HUDEP-2 (cell line): ENCODE measurements around the gene NDUFS7.
"Not testable (repeated sequence)": the region's sequence is repeated elsewhere in the genome, so short reads cannot be mapped to it uniquely, and the experiment has no call there.

Source experiments
- DNase-seq, 76 experiments: peaks; one replicate each; lab custom pipeline; 2025; ENCODE audit not compliant: unreplicated experiment in 76 of 76; lab: John Stamatoyannopoulos, UW

The NDUFS7 gene

GRCh38 chr19:1416014-1416841 is 32.5 kb downstream of the NDUFS7 start:
- no peak for DNase-seq

GRCh38 chr19:1417145-1417544 is 33.4 kb downstream of the NDUFS7 start:
- DNase-seq, result no peak

GRCh38 chr19:1417681-1418495 is 34.2 kb downstream of the NDUFS7 start:
- DNase-seq, result no peak

DNA sequence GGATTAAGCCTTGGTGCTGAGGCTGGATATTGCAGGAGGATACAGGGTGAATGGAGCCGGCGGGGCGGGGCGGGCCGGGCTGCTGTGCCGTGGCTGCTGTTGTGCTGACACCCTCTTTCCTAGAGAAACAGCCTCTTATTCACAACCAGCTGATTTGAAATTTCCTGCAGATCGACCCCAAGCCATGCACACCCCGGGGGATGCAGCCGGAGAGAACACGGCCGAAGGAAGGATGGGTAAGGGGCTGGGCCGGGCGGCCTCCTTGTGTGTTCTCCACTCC is 34.7 kb downstream of the NDUFS7 start:
- no peak for DNase-seq

DNA sequence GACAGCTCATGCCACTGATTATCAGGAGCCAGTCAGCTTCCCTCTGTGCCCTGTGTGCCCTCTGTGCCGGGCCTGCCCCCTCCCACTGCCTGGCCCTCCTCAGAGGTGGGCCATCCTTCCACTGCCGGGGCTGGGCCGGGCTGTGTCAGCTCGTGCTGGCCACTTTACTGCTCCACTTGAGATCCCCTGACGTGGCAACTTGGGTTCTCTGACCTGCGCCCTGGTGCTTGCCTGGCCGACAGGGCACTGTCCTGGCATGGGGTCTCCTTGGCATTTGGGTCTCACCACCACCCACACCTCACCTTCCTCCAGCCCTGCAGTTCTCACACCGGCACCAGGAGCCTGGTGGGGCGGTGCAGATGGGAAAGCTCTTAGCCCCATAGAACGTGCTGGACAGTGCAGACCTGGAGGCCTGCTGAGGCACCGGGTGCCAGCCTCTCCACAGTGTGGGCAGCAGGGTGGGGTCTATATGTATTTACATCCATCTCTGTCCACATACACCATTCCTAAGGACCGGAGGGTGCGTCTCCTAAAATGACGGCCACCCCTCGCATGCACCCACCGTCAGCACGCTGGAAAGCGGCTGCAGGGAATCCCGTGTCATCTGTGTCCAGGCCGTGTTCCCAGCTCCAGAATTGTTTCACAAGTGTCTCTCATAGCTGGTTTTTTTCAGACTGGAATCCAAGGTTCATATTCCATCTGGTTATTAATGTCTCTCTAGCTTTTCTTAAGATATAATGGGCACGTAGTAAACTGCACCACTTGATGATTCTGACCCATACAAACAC is 35.4 kb downstream of the NDUFS7 start:
- no peak for DNase-seq

- not testable (repeated sequence) for DNase-seq
Measured at GRCh38 chr19:1420085-1420484, 36.4 kb downstream of the NDUFS7 start.

- DNase-seq, result no peak
Measured at GRCh38 chr19:1420590-1420989, 36.9 kb downstream of the NDUFS7 start.

GRCh38 chr19:1421218-1421957 is 37.7 kb downstream of the NDUFS7 start:
- no peak for DNase-seq

DNA sequence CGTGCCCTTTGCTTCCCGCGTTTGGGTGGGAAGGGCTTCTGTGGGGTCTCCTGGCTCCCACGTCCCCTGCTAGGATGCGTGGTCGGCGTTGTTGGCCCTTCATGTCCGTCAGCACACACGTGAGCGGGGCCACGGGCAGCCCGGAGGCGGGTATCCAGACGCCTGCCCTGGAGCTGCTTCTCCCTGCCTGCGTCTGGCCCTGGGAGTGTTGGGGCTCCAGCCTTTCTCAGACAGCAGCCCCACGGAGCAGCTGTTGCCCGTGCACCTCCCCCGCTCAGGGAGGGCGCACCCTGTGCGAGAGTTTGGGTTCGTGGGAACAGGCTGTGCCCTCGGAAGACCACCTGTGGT is 38.2 kb downstream of the NDUFS7 start:
- DNase-seq, result no peak

GRCh38 chr19:1422360-1422759 is 38.7 kb downstream of the NDUFS7 start:
- no peak for DNase-seq

GRCh38 chr19:1422943-1423342 is 39.2 kb downstream of the NDUFS7 start:
- DNase-seq, result no peak

DNA sequence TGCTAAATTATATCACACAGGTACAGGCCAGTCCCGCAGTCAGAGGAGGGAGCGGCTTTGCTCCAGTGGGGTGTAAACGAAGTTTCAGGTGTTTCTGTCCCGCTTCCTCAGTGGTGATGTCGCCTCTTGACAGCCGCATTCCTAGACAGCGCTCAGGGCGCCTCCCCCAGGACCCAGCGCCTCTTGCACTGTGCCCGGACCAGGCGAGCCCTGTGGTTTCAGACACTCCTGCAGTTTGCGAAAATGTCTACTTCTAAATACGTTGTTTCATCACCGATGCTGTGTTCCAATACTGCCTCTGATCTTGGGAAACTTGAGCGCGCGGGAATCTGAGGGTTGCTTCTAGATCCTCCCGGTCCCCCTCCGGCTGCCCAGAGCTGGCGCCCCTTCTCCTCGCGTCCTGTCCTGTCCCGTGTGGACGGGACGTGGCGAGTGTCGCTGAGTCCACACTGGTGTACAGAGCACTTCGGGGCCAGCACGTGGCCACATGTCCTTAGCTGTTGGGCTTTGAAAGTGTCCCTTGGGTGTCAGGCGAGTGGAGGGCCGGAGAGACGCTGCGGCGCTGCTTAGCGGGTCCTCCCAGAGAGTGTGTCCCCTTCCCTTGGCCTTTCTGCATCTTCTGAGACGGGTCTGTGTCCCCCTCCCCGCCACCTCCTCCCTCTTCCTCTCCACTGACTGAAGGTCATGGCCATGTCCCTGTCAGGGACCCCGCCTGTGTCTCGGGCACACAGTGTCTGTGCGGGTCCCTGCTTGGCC is 39.9 kb downstream of the NDUFS7 start:
- no peak for DNase-seq

DNA sequence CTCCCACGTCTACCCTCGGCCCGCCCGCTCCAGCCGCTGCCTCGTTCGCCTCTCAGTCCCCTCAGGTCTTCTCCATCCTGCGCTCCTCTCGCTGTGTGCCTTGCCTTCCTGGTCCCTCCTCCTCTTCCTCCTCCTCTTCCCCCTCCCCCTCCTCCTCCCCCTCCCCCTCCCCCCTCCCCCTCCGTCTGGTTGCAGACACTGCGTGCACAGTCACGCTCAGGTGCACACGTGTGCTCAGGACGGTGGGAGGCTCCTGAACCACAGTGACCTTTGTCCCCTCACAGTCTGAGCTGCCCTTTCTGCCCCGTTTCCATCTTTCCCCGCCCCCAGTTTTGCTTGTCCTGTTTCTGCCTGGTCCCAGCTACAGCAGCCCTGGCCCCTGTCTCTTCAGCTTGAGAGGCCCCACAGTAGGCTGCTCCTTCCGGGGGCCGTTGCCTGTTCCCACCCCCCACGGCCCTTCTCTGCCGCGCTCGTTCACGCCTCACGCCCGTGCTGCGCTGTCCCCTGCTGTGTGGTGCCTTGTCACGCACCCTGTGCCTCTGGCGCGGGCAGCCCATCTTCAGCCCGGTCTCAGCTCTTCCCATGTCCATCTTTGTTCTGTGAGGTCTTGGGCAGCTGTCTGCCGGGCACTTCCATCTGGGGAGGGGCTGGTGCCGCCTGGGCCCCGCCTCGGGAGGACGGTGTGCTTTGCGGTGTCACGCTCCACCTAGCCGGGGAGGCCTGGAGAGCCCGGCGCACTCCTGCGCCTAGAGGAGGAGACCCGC is 40.7 kb downstream of the NDUFS7 start:
- no peak for DNase-seq

GRCh38 chr19:1425102-1425837 is 41.6 kb downstream of the NDUFS7 start:
- DNase-seq, result no peak

GRCh38 chr19:1425902-1426301 is 42.2 kb downstream of the NDUFS7 start:
- no peak for DNase-seq

- DNase-seq, result no peak
Measured at GRCh38 chr19:1426736-1427135, 43.0 kb downstream of the NDUFS7 start.

DNA sequence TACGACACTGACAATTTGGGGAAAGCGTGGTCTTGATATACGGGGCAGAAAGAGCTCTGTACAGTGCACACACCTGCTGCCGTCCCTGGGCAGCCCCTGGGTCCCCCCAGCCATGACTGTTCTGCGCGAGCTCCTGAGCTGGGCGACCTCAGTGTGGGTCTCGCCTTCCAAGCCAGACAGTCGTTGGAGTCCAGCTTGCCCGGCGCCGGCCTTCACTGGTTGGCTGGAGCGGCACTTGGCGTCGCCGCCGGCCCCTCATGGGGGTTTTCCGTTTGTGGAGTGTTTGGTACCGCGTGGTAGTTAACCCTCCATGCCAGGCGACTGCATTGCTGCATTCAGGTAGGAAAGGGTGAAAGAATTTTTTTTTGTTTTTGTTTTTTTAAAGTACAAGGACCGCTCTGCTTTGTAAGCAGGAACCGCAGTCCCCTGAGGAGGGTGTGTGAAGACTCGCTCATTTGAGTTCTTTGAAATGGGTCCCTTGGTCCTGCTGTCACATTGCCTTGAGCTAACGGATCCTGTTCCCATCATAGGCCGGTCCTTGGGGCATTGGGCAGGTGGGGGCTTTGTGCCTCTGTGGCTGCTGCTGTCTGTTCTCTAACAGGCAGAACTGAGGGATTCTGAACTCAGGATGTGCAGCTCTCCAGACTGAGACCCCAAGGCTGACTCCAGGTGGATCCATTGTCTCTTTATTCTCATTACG is 43.7 kb downstream of the NDUFS7 start:
- no peak for DNase-seq

DNA sequence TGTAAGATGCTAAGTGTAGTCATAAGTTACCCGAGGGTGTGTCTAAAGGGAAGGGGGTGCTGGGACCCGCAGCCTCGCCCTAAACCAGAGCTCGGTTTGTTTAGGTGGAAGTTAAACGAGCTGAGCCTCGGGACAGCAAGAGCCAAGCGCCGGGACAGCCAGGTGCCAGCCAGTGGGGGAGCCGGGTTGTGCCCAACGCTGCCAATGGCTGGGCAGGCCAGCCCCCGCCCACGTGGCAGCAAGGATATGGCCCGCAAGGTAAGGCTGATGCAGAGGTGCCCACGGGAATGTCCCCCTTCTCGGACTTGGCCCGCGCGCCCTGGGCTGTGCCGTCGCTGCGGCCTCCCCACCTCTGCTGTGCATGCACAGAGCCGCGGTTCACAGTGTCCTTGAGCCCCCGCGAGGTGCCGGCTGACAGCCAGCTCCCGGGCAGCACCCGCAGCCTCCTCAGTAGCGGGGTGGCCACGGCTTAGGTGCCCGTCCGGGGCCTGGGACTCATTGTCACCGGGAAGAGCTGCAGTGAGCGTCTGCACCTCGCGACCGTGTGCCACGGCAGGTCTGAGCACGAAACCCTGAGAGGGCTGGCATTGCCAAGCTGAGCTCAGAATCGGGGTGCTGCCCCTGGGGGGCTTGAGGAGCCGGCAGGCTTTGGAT is 45.2 kb downstream of the NDUFS7 start:
- no peak for DNase-seq
